ENCODE results near the gene FARP2. TPM values are rescaled to one million over a fixed set of nuclear protein-coding genes. Genes with fewer than 3 reads are reported as not detected.

The FARP2 gene
- total RNA-seq, 6 experiments from 2014 or later: 13.3 to 41.3 (median 28.7) TPM

- no peaks in the 10 kb centered on the region for H3K27me3 ChIP-seq
- H3K4me1 ChIP-seq: peaks cover 0 to 39% (median 21%) of the 10 kb centered on the region in 4 donors
- TF ChIP-seq POLR2A (IDR thresholded peaks at IDR 0.05) (no peak), CTCF (IDR thresholded peaks at IDR 0.05) (no peak)
- peak in 3 of 4 donors; percentile 19 to 30 (median 25) for ATAC-seq
- 28% methylated on average over 3 of the region's 3 CpGs for WGBS (ENCODE audit: insufficient coverage, low coverage, low lambda C conversion rate, missing lambda C conversion rate)
- H3K9me3 ChIP-seq: no peaks in the 10 kb centered on the region
- intact Hi-C loops (cut with DNase I): no loop called here
- peak overlapping the region in 1 of 3 donors; percentile 11 for H3K4me3 ChIP-seq
- DNase-seq: no peak
- H3K36me3 ChIP-seq: peaks cover 18 to 66% (median 34%) of the 10 kb centered on the region in 4 donors
- H3K27ac ChIP-seq: peak overlapping the region in 2 of 3 donors; percentile 37 to 86
Measured at GRCh38 chr2:241351640-241352031, 4.4 kb upstream of the FARP2 start.

- TF ChIP-seq POLR2A (IDR thresholded peaks at IDR 0.05): no peak
- TF ChIP-seq CTCF (IDR thresholded peaks at IDR 0.05): no peak
- intact Hi-C loops (cut with DNase I): no loop called here
- H3K27me3 ChIP-seq: no peaks in the 10 kb centered on the region
- H3K4me1 ChIP-seq: peaks cover 0 to 44% (median 23%) of the 10 kb centered on the region in 4 donors
- 61% methylated on average over 3 of the region's 3 CpGs for WGBS (ENCODE audit: insufficient coverage, low coverage, low lambda C conversion rate, missing lambda C conversion rate)
- DNase-seq: no peak
- no peak overlapping the region for H3K4me3 ChIP-seq
- peaks cover 12 to 60% (median 30%) of the 10 kb centered on the region in 4 donors for H3K36me3 ChIP-seq
- ATAC-seq: no peak
- H3K9me3 ChIP-seq: no peaks in the 10 kb centered on the region
- peak overlapping the region in 2 of 3 donors; percentile 37 to 86 for H3K27ac ChIP-seq
Measured at GRCh38 chr2:241352227-241352626, 3.9 kb upstream of the FARP2 start.

DNA sequence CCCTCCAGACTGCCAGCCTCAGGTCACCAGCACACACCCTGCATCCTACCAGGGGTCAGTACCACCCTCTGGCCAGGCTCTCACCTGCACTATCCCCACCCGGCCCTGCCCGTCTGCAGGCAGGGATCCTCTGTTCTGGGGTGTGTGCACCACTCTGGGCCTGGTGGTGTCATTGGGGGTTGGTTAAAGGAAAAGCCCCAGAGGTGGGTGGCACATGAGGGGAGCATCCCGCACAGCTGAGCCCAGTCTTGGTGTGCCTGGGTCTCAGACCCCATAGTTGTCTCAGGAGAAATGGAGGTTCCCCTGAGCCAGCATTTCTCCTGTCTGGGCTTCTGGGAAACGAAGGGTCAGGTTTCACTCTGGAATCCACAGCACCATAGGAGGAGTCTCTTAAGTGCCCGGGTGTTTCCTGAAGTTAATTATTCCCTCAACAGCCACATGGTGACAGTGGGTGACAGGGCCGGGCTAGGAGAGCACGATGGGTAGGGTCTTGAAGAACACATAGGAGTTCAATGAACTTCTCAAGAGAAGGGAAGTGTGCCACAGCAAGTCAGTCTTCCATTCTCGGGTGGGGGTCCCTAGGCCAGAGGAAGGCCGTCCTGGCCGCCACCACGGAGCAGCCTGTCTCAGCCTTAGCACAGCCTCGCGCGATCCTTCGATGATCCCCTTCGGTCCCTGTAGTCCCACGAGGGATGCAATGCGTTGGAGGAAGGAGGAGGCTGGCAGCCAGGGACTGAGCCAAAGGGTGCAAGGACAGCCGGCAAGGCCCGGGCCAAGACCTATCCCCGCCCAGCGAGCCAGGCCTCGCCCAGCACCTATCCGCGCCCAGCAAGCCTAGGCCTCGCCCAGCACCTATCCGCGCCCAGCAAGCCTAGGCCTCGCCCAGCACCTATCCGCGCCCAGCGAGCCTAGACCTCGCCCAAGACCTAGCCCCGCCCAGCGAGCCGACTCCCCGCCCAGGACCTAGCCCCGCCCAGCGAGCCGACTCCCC lies 1.1 kb upstream of the FARP2 start:
- H3K9me3 ChIP-seq: no peaks in the 10 kb centered on the region
- peak; percentile 95 to 98 (median 98) for DNase-seq
- intact Hi-C loops (cut with DNase I): no loop called here
- no peaks in the 10 kb centered on the region for H3K27me3 ChIP-seq
- peak; percentile 52 to 77 (median 63) for ATAC-seq
- peak overlapping the region in 2 of 3 donors; percentile 45 to 46 for H3K27ac ChIP-seq
- H3K4me3 ChIP-seq: peak overlapping the region in 2 of 3 donors; percentile 10 to 30
- peaks cover 3 to 34% (median 12%) of the 10 kb centered on the region in 4 donors for H3K36me3 ChIP-seq
- TF ChIP-seq POLR2A (IDR thresholded peaks at IDR 0.05) (no peak), CTCF (IDR thresholded peaks at IDR 0.05) (no peak)
- H3K4me1 ChIP-seq: peaks cover 0 to 69% (median 34%) of the 10 kb centered on the region in 4 donors
- 12% methylated on average over 22 of the region's 40 CpGs for WGBS (ENCODE audit: insufficient coverage, low coverage, low lambda C conversion rate, missing lambda C conversion rate)

- TF ChIP-seq POLR2A (IDR thresholded peaks at IDR 0.05) (no peak), CTCF (IDR thresholded peaks at IDR 0.05) (no peak)
- ATAC-seq (no peak), DNase-seq (no peak)
- peaks cover 0 to 57% (median 26%) of the 10 kb centered on the region in 4 donors for H3K4me1 ChIP-seq
- H3K27me3 ChIP-seq: no peaks in the 10 kb centered on the region
- WGBS (ENCODE audit: insufficient coverage, low coverage, low lambda C conversion rate, missing lambda C conversion rate): 12% methylated on average over 5 of the region's 5 CpGs
- intact Hi-C loops (cut with DNase I): no loop called here
- H3K4me3 ChIP-seq: peak overlapping the region; percentile 69 to 85 (median 80)
- H3K36me3 ChIP-seq: peaks cover 0 to 20% (median 10%) of the 10 kb centered on the region in 4 donors
- no peaks in the 10 kb centered on the region for H3K9me3 ChIP-seq
- peak overlapping the region; percentile 58 to 80 (median 72) for H3K27ac ChIP-seq
Measured at GRCh38 chr2:241356871-241357260, 781 bp downstream of the FARP2 start.

Data from right lobe of liver (tissue), 6 donors.